ENCODE measurements around the gene CLCA2.
A peak's percentile ranks its signal among the peaks of the same experiment; 100 is the strongest.

Gene CLCA2

GRCh38 chr1:86478416-86479156 is 54.6 kb downstream of the CLCA2 start:
- DNase-seq, result no peak

GRCh38 chr1:86481966-86482365 is 58.0 kb downstream of the CLCA2 start:
- DNase-seq, result no peak

- DNase-seq, result no peak
These were observed 63.3 kb downstream of the CLCA2 start for GRCh38 chr1:86487131-86487810.

GRCh38 chr1:86487811-86488141 is 63.8 kb downstream of the CLCA2 start:
- DNase-seq, result no peak

- no peak for DNase-seq
These were observed 65.4 kb downstream of the CLCA2 start for GRCh38 chr1:86489242-86489878.

GRCh38 chr1:86491171-86491950 is 67.4 kb downstream of the CLCA2 start:
- DNase-seq, result no peak

GRCh38 chr1:86498281-86498680 is 74.3 kb downstream of the CLCA2 start:
- no peak for DNase-seq

- DNase-seq, result no peak
These were observed 76.1 kb downstream of the CLCA2 start for GRCh38 chr1:86499987-86500593.

GRCh38 chr1:86500714-86501113 is 76.7 kb downstream of the CLCA2 start:
- no peak for DNase-seq

GRCh38 chr1:86502125-86502646 is 78.2 kb downstream of the CLCA2 start:
- peak; percentile 18 for DNase-seq

GRCh38 chr1:86502721-86503405 is 78.9 kb downstream of the CLCA2 start:
- no peak for DNase-seq

- DNase-seq, result no peak
These were observed 79.6 kb downstream of the CLCA2 start for GRCh38 chr1:86503406-86504136.

- DNase-seq, result no peak
These were observed 80.1 kb downstream of the CLCA2 start for GRCh38 chr1:86504137-86504479.

- DNase-seq, result no peak
These were observed 81.1 kb downstream of the CLCA2 start for GRCh38 chr1:86504895-86505563.

GRCh38 chr1:86505564-86505902 is 81.6 kb downstream of the CLCA2 start:
- DNase-seq, result no peak

Measured in activated effector memory CD4-positive, alpha-beta T cell treated with Interleukin-2 at 50 U/mL for 16 hours (primary cell).